KOPT-K1 (cell line): Measurements from ENCODE around the gene SLC35E4.
"Not testable (repeated sequence)": the region's sequence is repeated elsewhere in the genome, so short reads cannot be mapped to it uniquely, and the experiment has no call there.

Experiments used
- H3K27ac ChIP-seq: fragments of 200-600 bp; sonication (generic); 2 replicates; pipeline ENCODE4 v1.5.1; 2016; ENCODE audit warnings: antibody characterized with exemption, mild to moderate bottlenecking, low read depth, low read length; ENCODE audit not compliant: poor library complexity, severe bottlenecking
- H3K36me3 ChIP-seq: fragments of 200-600 bp; sonication (generic); 2 replicates; pipeline ENCODE4 v1.5.1; 2017; ENCODE audit warnings: antibody characterized with exemption, mild to moderate bottlenecking, low read length, moderate library complexity; ENCODE audit not compliant: insufficient read depth
- H3K9me3 ChIP-seq: fragments of 200-600 bp; sonication (generic); 2 replicates; pipeline ENCODE4 v1.5.1; 2017; ENCODE audit warnings: antibody characterized with exemption, low read length, mild to moderate bottlenecking; ENCODE audit not compliant: insufficient read depth, poor library complexity, severe bottlenecking

The SLC35E4 gene, protein sequence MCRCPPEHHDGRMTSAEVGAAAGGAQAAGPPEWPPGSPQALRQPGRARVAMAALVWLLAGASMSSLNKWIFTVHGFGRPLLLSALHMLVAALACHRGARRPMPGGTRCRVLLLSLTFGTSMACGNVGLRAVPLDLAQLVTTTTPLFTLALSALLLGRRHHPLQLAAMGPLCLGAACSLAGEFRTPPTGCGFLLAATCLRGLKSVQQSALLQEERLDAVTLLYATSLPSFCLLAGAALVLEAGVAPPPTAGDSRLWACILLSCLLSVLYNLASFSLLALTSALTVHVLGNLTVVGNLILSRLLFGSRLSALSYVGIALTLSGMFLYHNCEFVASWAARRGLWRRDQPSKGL

DNA sequence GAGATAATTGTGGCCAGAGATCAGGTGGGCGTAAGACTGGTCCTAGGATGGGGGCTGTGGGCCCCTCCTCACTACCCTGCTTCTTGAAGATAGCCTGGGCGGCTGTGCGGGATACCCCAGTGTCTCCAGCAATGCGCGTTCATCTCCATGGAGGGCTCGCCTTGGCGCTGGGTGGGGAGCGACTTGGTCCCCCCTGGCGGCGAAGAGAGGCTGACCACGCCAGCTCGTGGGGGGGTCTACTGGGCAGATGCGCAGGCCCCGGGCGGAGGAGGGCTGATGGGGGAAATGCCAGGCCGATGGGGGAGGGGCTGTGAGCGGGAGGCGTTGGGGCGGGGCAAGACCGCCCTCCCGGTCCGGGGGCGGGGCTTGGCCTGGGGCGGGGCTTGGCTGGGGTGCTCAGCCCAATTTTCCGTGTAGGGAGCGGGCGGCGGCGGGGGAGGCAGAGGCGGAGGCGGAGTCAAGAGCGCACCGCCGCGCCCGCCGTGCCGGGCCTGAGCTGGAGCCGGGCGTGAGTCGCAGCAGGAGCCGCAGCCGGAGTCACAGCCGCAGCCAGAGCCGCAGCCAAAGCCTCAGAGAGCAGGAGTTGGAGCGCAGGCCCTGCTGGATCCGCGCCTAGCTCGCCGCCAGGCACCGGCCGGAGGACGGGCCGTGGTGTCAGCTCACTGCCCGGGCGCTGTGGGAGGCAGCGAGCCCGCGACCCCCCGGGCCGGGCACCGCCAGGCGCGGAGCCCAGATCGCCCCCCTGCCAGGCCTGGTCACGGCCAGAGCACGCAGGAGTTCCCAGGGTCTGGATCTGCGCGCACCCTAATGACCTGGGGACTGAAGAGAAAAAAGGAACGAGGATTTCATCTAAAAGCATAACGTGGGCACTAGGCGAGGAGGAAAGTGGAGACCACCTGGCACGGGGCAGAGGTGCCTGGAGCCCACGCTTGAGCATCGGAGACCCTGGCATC, at the start of gene SLC35E4:
SLC35E4 (plus strand) TSS at position 509 of the 953 bp plus-strand sequence. CDS start 670 bp downstream, outside the sequence.
- Histone ChIP-seq H3K36me3 (no peaks in the 10 kb centered on the region), H3K9me3 (no peaks in the 10 kb centered on the region), H3K27ac (peak within 1 kb of the TSS; percentile 20)

DNA sequence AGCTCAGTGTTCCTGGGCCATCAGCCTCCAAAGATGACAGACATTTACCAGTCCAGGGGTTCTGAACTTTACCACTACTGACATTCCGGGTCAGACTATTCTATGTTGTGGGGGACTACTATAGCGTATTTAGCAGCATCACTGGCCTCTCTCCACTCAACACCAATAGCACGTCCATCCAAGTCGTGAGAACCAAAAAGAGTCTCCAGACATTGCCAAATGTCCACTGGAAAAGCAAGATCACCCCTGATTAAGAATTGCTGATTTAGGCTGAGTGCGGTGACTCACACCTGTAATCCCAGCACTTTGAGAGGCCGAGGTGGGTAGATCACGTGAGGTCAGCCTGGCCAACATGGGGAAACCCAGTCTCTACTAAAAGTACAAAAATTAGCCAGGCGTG, 49.2 kb upstream of the SLC35E4 start:
- Histone ChIP-seq H3K27ac (no peak overlapping the region), H3K36me3 (peaks cover 89% of the 10 kb centered on the region), H3K9me3 (no peaks in the 10 kb centered on the region)

DNA sequence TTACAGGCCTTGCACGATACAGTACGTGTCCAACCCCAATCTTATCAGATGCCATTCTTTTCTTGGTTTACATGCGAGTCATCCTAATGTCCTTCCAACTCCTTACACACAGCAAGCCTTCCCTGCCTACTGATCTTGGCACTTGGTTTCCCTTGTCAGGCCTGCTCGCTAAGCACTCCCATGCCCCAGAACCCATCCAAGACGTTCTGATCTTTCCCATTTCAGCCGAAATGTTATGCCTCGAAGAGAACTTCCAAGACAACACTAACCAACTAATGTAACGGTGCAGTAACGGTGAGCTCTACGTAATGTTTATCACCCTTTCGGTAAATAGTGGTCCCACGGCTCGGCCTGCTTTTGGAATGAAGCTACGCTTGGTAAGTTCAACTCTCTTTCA, 44.4 kb upstream of the SLC35E4 start:
- Histone ChIP-seq H3K27ac (peak overlapping the region; percentile 81), H3K9me3 (no peaks in the 10 kb centered on the region), H3K36me3 (peaks cover 41% of the 10 kb centered on the region)

DNA sequence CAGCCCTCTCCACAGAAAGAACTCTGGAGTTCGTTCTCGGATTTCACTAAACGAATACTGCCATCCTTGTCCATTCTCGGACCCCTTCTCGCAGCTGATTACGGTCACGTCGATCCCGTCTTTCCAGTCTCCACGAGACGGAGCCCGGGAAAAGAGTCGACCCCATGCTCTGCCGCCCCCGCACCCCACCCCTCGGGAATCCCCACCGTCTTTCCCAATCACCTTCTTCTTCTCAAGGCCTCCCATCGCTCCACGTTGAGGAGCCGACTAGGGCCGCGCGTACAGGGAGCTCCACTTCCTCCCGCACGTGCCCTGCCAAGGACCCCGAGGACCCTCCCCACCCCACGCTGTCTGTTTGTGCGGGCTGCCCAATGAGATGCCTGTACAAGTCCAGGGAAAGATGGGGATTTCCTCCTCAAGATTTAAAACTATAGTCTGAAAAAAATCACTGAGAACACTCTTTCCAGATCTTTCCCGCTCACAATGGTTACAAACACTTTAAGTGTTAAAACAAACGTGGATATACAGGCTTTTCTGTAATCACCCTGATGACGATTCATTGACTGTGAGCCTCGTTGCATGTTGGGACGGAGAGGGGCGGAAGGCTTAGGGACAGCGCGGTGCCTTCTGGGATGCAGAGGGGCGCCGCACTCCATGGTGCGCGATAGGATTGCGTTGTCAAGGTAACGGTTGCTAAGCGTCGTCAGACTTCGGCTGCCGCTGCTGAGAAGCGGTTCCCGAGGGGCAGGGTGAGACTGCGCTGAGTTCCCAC, 43.8 kb upstream of the SLC35E4 start, which contains the start of gene PES1:
PES1 (minus strand) TSS at position 323 of the 772 bp plus-strand sequence; CDS start at position 246, 77 bp downstream.
- peaks cover 35% of the 10 kb centered on the region for H3K36me3 ChIP-seq
- H3K9me3 ChIP-seq, result no peaks in the 10 kb centered on the region
- H3K27ac ChIP-seq, result peak within 1 kb of the TSS; percentile 81

DNA sequence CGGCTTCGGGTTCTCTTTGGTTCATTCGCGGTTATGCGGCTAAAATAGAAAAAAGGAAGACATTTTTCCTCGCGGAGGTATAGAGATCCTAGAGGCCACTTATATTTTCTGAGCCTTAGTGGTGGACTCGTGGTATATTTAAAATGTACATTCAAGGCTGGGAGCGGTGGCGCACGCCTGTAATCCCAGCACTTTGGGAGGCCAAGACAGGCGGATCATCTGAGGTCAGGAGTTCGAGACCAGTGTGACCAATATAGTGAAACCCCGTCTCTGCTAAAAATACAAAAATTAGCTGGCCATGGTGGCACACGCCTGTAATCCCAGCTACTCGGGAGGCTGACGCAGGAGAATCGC, 43.2 kb upstream of the SLC35E4 start:
- H3K27ac ChIP-seq, H3K9me3 ChIP-seq: not testable (repeated sequence)
- peaks cover 30% of the 10 kb centered on the region for H3K36me3 ChIP-seq

DNA sequence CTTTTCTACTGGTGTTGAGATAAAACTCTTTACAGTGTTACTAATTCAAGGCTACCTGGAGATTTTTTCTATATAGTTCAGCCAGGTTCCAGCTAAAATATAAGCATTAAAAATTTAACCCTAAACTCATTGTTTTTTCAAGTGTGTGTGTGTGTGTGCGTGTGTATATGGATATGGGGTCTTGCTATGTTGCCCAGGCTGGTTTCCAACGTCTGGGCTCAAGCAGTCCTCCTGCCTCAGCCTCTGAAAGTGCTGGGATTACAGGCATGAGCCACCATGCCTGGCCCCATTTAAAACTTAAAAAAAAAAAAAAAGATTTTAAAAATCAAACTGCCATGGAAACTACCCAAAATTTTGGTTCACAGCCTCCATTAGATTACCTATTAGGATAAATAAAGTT, 39.4 kb upstream of the SLC35E4 start:
- Histone ChIP-seq H3K36me3 (no peaks in the 10 kb centered on the region), H3K27ac (no peak overlapping the region), H3K9me3 (no peaks in the 10 kb centered on the region)

DNA sequence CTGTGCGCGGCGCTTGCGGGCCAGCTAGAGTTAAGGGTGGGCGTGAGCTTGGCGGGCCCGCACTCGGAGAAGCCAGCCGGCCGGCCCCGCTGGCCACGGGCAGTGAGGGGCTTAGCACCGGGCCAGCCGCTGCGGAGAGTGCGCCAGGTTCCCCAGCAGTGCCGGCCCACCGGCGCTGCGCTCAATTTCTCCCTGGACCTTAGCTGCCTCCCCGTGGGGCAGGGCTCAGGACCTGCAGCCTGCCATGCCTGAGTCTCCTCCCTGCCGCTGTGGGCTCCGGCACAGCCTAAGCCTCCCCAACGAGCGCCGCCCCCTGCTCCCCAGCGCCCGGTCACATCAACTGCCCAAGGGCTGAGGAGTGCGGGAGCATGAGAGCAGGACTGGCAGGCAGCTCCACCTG, 38.7 kb upstream of the SLC35E4 start:
- no peaks in the 10 kb centered on the region for H3K36me3 ChIP-seq
- no peak overlapping the region for H3K27ac ChIP-seq
- H3K9me3 ChIP-seq, result no peaks in the 10 kb centered on the region

DNA sequence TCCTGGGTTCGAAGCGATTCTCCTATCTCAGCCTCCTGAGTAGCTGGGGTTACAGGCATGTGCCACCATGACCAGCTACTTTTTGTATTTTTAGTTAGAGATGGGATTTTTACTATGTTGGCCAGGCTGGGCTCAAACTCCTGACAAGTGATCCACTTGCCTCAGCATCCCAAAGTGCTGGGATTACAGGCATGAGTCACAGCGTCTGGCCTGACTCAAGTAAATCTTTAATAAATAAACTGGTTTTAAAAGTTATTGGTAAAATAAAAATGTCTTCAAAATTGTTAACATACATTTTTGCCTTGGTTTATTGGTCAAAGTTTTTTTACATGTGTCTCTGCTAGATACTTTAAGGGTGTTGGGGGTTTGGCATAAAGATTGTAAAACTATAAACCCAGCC, 36.6 kb upstream of the SLC35E4 start:
- Histone ChIP-seq H3K27ac (no peak overlapping the region), H3K9me3 (no peaks in the 10 kb centered on the region), H3K36me3 (no peaks in the 10 kb centered on the region)

DNA sequence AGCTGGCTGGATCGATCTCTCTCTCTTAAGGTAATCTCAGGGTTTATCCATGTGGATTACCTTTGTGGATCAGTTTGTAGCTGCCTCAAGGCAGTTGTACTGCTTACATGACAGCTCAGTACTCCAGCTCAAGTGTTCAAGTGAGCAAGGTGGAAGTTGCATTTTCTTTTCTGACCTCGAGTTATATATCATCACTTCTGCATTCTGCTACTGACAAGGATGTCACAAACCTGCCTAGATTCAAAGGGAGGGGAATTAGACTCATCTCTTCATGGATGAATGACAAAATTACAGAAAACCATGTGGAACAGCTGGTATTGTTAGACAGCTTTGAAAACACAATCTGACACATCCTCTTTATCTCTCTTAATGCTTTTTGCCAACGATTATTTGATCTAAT, 34.7 kb upstream of the SLC35E4 start:
- Histone ChIP-seq H3K36me3 (no peaks in the 10 kb centered on the region), H3K27ac (no peak overlapping the region), H3K9me3 (no peaks in the 10 kb centered on the region)

DNA sequence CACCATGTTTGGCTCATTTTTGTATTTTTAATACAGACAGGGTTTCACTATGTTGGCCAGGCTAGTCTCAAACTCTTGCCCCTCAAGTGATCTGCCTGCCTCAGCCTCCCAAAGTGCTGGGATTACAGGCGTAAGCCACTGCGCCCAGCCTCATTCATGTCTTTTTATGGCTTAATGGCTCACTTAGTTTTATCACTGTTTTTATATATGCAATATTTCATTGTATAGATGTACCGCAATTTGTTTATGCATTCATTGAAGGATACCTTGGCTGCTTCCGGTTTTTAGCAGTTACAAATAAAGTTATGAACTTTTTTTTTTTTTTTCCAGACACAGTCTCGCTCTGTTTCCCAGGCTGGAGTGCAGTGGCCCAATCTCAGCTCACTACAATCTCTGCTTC, 34.1 kb upstream of the SLC35E4 start:
- no peak overlapping the region for H3K27ac ChIP-seq
- H3K9me3 ChIP-seq, result no peaks in the 10 kb centered on the region
- no peaks in the 10 kb centered on the region for H3K36me3 ChIP-seq

DNA sequence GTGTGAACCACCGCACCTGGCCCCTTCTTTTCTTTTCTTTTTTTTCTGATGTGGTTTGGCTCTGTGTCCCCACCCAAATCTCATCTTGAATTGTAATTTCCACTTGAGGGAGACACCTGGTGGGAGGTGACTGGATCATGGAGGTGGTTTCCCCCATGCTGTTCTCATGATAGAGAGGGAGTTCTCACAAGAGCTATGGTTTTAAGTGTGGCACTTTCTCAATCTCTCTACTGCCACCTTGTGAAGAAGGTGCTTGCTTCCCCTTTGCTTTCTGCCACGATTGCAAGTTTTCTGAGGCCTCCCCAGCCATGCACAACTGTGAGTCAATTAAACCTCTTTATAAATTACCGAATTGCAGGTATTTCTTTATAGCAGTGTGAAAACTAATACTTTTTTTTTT, 33.5 kb upstream of the SLC35E4 start:
- no peaks in the 10 kb centered on the region for H3K36me3 ChIP-seq
- H3K9me3 ChIP-seq, result no peaks in the 10 kb centered on the region
- H3K27ac ChIP-seq, result no peak overlapping the region

DNA sequence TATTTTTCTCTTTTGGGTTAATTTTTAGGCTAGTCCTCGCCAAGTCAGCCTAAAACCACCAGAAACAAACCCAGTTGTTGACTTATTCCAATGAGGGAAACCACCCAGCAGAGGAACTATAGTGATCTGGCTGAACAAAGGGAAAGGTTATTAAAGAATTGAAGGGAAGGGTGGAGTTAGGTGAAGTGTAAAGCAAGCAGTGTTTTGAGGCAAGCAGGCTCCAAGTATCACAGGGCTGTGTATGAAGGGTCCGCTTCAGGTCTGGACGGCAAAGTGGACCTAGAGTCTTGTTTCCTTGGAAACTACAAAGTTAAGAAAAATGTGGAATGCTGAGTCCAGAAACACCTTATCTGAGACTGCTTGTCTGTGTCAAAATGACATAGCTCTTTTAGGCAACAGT, 31.8 kb upstream of the SLC35E4 start:
- H3K27ac ChIP-seq, result no peak overlapping the region
- no peaks in the 10 kb centered on the region for H3K9me3 ChIP-seq
- no peaks in the 10 kb centered on the region for H3K36me3 ChIP-seq

DNA sequence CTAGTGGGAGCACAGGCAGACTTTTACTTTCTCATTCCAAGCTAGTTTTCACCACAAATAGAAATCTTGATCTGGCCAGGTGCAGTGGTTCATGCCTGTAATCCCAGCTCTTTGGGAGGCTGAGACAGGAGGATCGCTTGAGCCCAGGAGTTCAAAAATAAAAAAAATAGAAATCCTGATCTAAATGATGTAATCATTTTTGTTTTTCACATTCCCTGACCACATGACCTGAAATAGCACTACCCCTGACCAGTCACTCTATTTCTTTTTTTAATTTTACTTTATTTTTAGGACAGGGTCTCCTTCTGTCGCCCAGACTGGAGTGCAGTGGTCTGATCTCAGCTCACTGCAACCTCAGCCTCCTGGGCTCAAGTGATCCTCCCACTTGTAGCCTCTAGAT, 30.9 kb upstream of the SLC35E4 start:
- Histone ChIP-seq H3K9me3 (no peaks in the 10 kb centered on the region), H3K36me3 (no peaks in the 10 kb centered on the region), H3K27ac (no peak overlapping the region)

DNA sequence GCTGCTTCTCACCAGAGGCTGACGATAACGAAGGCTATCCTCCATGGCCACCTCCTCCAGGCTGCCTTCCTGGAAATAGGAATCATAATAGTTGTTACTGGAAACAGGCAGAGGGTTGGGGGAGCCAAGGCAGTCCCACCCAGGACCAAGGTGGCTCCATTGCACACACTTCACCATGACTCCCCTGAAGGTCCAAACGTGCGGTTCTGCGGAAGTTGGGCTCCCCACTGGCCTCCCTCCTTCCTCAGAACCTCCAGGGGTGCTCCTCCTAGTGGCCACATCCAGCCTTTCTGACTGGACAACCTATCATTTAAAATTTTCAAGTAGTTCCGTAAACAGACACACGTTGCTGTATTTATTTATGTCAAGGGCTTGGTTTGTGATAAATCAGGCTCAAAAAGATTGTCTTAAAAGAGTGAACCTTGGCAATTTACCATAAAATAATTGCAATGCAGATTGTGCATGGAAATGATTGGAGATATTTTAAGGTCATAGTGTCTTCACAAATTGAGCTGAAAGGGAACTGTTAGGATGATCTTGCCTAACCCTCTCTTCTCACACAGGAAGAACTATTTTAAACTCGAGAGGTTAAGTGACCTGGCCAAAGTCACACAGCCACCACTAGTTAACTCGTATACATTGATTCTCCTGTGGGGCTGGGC, 30.0 kb upstream of the SLC35E4 start:
- no peaks in the 10 kb centered on the region for H3K9me3 ChIP-seq
- H3K36me3 ChIP-seq, result no peaks in the 10 kb centered on the region
- no peak overlapping the region for H3K27ac ChIP-seq
